NCI-H446 treated with DMSO at 0.1 percent for 48 hours (cell line): ENCODE results near the gene AGPAT2.

ENCODE experiments used
- DNase-seq: peaks from one replicate; lab custom pipeline; 2025; lab: John Stamatoyannopoulos, UW

The AGPAT2 gene

GRCh38 chr9:136673088-136673974 lies 13.9 kb downstream of the AGPAT2 start:
- DNase-seq, result no peak

- no peak for DNase-seq
These were observed 14.7 kb downstream of the AGPAT2 start for GRCh38 chr9:136672431-136673087.

GRCh38 chr9:136671646-136672430 lies 15.4 kb downstream of the AGPAT2 start:
- DNase-seq, result no peak

- no peak for DNase-seq
These were observed 16.0 kb downstream of the AGPAT2 start for GRCh38 chr9:136671254-136671614.

GRCh38 chr9:136670576-136671253 lies 16.5 kb downstream of the AGPAT2 start:
- DNase-seq, result no peak

- DNase-seq, result no peak
These were observed 17.3 kb downstream of the AGPAT2 start for GRCh38 chr9:136669791-136670464.

- no peak for DNase-seq
These were observed 18.1 kb downstream of the AGPAT2 start for GRCh38 chr9:136668983-136669790.

- no peak for DNase-seq
These were observed 19.1 kb downstream of the AGPAT2 start for GRCh38 chr9:136667940-136668760.

- DNase-seq, result no peak
These were observed 19.9 kb downstream of the AGPAT2 start for GRCh38 chr9:136667214-136667939.

- no peak for DNase-seq
These were observed 20.7 kb downstream of the AGPAT2 start for GRCh38 chr9:136666372-136667213.

GRCh38 chr9:136665704-136666371 lies 21.4 kb downstream of the AGPAT2 start:
- DNase-seq, result no peak

- no peak for DNase-seq
These were observed 22.1 kb downstream of the AGPAT2 start for GRCh38 chr9:136665111-136665703.

GRCh38 chr9:136664000-136664915 lies 23.0 kb downstream of the AGPAT2 start:
- no peak for DNase-seq

- no peak for DNase-seq
These were observed 24.3 kb downstream of the AGPAT2 start, which contains the start of gene EGFL7 for GRCh38 chr9:136662656-136663581. TSS of gene EGFL7 (plus strand) at chr9:136662916. CDS start at chr9:136668283, 5,367 bp downstream.

GRCh38 chr9:136662326-136662655 lies 25.0 kb downstream of the AGPAT2 start:
- no peak for DNase-seq
